HL-60 (cell line): ENCODE data around the gene CNTNAP2.

Experiments used
- DNase-seq, 2 experiments: peaks; one replicate each; pipeline ENCODE4 v3.0.0-alpha.2; 2010 to 2020; ENCODE audit warnings: low read depth in 1 of 2, low spot score in 1 of 2
- H3K27ac ChIP-seq: fragments of 250-450 bp; sonication (Bioruptor Pico); replicated peaks from 2 replicates; pipeline ENCODE4 v1.5.1; 2020; ENCODE audit warnings: mild to moderate bottlenecking, moderate library complexity
- H3K27me3 ChIP-seq: fragments of 250-450 bp; sonication (Bioruptor Pico); 2 replicates; pipeline ENCODE4 v1.5.1; 2021; ENCODE audit warnings: mild to moderate bottlenecking, moderate library complexity; ENCODE audit not compliant: insufficient read depth, poor library complexity, severe bottlenecking
- H3K4me3 ChIP-seq: replicated peaks from 2 replicates; pipeline ENCODE4 v1.5.1; 2011; ENCODE audit warnings: mild to moderate bottlenecking, control low read depth, low read length; ENCODE audit not compliant: insufficient read depth
- CTCF ChIP-seq: IDR thresholded peaks from one replicate; pipeline ENCODE4 v1.5.1; 2011; ENCODE audit warnings: low read length, control low read depth, inconsistent platforms; ENCODE audit not compliant: insufficient read depth
- GABPA ChIP-seq: IDR thresholded peaks from 2 replicates; pipeline ENCODE4 v1.6.1; 2012; ENCODE audit warnings: low read depth
- POLR2AphosphoS5 ChIP-seq: IDR thresholded peaks from 2 replicates; pipeline ENCODE4 v1.6.1; 2012; ENCODE audit warnings: low read depth
- REST ChIP-seq: IDR thresholded peaks from 2 replicates; pipeline ENCODE4 v1.6.1; 2012; ENCODE audit warnings: low read depth; ENCODE audit not compliant: insufficient replicate concordance
- SPI1 ChIP-seq: IDR thresholded peaks from 2 replicates; pipeline ENCODE4 v1.6.1; 2012; ENCODE audit warnings: low read depth, mild to moderate bottlenecking, borderline replicate concordance

Gene CNTNAP2

GRCh38 chr7:146720195-146720594 is 603.6 kb downstream of the CNTNAP2 start:
- Histone ChIP-seq H3K4me3 (no peak overlapping the region), H3K27me3 (no peaks in the 10 kb centered on the region), H3K27ac (no peak overlapping the region)
- DNase-seq: no peak
- no peak for TF ChIP-seq CTCF
- no peak for TF ChIP-seq SPI1
- TF ChIP-seq GABPA: no peak
- no peak for TF ChIP-seq POLR2AphosphoS5
- no peak for TF ChIP-seq REST

DNA sequence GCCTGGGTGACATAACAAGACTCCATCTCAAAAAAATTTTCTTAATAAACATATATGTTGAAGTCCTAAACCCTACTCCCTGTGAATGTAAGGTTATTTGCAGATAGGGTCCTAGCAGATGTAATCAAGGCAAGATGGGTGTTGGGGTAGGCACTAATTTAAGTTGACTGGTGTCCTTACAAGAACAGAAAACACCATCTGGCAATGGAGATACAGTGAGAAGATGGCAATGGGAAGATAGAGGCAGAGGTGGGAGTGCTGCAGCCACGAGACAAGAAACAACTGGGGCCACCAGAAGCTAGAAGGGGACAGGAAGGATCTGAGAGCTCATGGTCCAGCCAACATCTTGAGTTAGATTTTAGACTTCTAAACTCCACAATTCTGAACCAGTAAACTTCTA is 606.4 kb downstream of the CNTNAP2 start:
- DNase-seq: no peak
- Histone ChIP-seq H3K27ac (no peak overlapping the region), H3K4me3 (no peak overlapping the region), H3K27me3 (no peaks in the 10 kb centered on the region)
- no peak for TF ChIP-seq POLR2AphosphoS5
- no peak for TF ChIP-seq SPI1
- no peak for TF ChIP-seq GABPA
- no peak for TF ChIP-seq CTCF
- TF ChIP-seq REST: no peak

DNA sequence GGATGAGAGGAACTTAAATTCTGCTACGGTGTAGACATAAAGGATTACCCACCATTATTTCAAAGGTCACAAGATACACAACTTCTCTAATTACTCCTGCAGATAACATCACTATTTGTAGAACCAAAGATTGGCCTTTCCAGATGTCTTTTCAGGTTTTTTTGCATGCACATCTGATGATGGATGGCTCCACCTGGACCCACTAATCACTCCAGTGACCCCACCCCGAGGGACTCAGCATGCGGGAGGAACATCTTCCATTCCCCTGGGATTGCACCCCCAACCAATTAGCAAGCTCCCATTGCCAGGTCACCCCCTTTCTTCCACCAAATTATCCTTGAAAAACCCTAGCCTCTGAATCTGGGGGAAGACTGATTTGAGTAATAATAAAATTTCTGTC is 608.9 kb downstream of the CNTNAP2 start:
- no peak overlapping the region for H3K27ac ChIP-seq
- H3K4me3 ChIP-seq: no peak overlapping the region
- H3K27me3 ChIP-seq: no peaks in the 10 kb centered on the region
- no peak for DNase-seq
- TF ChIP-seq GABPA: no peak
- TF ChIP-seq CTCF: no peak
- no peak for TF ChIP-seq SPI1
- no peak for TF ChIP-seq REST
- TF ChIP-seq POLR2AphosphoS5: no peak
